Retinal pigment epithelial cell (primary cell): ENCODE data around the gene CNOT8.
"Not testable (repeated sequence)": the region's sequence is repeated elsewhere in the genome, so short reads cannot be mapped to it uniquely, and the experiment has no call there.

Experiments
- DNase-seq: peaks from one replicate; pipeline ENCODE4 v3.0.0-alpha.2; 2010; ENCODE audit warnings: low read depth
- H3K4me3 ChIP-seq: 2 replicates; pipeline ENCODE4 v1.5.1; 2011; ENCODE audit warnings: mild to moderate bottlenecking, low read length, control low read depth, moderate library complexity
- TF ChIP-seq, protein P1 (sequence below): conservative IDR thresholded peaks from 2 replicates; pipeline ENCODE4 v1.5.1; 2011; ENCODE audit warnings: low read depth, low read length, control low read depth, inconsistent platforms

The CNOT8 gene

DNA sequence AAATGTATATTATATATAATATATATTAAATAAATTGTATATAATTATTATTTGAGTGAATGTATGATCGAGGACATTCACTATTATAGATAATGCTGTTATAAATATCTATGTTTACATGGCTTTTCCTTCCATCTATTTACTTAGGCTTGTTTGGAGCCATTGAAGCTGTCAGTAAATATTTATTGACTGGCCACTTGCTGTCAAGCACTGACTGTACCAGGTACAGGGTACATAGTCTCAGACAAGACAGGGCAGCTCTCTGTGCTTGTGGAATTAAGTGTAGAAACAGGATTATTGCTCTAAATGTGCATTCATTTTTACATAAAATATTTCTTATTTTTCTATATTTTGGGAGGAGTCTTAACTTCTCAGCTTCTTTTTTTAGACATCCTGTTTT lies 24.4 kb upstream of the CNOT8 start:
- DNase-seq, result no peak
- TF ChIP-seq, protein P1, sequence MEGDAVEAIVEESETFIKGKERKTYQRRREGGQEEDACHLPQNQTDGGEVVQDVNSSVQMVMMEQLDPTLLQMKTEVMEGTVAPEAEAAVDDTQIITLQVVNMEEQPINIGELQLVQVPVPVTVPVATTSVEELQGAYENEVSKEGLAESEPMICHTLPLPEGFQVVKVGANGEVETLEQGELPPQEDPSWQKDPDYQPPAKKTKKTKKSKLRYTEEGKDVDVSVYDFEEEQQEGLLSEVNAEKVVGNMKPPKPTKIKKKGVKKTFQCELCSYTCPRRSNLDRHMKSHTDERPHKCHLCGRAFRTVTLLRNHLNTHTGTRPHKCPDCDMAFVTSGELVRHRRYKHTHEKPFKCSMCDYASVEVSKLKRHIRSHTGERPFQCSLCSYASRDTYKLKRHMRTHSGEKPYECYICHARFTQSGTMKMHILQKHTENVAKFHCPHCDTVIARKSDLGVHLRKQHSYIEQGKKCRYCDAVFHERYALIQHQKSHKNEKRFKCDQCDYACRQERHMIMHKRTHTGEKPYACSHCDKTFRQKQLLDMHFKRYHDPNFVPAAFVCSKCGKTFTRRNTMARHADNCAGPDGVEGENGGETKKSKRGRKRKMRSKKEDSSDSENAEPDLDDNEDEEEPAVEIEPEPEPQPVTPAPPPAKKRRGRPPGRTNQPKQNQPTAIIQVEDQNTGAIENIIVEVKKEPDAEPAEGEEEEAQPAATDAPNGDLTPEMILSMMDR, result no peak
- no peak overlapping the region for H3K4me3 ChIP-seq

DNA sequence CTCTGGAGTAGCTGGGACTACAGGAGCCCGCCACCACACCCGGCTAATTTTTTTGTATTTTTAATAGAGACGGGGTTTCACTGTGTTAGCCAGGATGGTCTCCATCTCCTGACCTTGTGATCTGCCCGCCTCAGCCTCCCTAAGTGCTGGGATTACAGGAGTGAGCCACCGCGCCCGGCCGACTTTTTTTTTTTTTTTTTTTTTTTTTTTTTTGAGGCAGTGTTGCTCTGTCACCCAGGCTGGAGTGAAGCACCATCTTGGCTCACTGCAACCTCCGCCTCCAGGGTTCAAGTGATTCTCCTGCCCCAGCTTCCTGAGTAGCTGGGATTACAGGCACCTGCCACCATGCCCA lies 22.8 kb upstream of the CNOT8 start:
- not testable (repeated sequence) for H3K4me3 ChIP-seq, DNase-seq

DNA sequence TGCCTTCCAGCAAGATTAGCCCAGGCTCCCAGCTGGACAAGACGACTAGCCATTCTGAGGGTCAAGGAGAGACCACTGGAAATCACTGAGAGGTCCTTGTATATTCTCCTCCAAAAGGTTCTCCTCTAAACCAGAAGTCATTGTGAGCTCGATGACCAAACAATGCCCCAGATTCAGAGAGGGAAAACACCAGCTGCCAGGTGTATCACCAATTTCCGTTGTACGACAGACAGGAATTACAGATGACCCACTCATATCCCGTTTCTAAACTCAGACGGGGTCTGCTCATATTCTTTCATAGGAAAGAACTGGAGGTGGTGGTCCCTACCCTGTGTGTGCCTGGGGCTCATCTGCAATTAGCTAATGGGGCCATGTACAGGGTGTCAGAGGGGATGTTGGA lies 22.2 kb upstream of the CNOT8 start:
- H3K4me3 ChIP-seq, result no peak overlapping the region
- TF ChIP-seq, protein P1, result no peak
- no peak for DNase-seq

DNA sequence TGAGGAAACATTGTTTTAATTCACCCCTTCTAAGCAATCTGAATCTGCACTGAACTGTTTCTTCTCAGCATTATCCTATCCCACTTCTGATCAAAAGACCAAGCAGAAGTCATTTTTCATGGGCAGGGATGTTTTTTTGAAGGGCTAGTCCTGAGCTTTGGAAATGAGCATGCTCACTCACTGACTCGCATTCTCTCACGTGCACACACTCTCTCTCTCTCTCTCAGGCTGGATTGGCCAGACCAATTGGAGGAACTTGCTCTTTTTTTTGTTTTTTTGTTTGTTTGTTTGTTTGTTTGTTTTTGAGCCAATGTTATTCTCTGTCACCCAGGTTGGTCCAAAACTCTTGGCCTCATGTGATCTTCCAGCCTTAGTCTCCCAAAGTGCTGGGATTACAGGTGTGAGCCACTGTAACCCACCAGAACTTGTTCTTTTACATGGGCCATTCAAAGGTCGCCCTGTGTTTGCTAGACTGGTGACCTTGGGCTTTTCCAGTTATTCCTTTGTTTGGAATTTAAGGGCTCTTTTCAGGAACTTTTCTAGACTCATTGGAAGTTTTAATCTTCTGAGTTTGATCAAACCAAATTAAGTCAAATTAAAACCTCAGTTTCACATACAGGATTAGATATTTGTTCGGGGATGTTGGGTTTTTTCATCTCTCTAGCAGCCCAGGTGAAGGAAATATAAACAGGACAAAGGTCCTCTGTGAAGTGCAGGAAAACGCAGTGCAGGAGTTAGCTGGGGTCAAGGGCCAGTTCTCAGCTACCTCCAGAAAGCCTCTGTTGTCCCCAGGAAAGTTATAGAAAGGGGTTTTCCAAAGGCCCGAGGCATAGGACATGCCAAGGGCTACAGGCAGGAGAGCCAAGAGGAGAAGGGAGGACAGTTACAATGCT lies 21.2 kb upstream of the CNOT8 start:
- H3K4me3 ChIP-seq, result no peak overlapping the region
- DNase-seq, result no peak
- TF ChIP-seq, protein P1, result no peak

DNA sequence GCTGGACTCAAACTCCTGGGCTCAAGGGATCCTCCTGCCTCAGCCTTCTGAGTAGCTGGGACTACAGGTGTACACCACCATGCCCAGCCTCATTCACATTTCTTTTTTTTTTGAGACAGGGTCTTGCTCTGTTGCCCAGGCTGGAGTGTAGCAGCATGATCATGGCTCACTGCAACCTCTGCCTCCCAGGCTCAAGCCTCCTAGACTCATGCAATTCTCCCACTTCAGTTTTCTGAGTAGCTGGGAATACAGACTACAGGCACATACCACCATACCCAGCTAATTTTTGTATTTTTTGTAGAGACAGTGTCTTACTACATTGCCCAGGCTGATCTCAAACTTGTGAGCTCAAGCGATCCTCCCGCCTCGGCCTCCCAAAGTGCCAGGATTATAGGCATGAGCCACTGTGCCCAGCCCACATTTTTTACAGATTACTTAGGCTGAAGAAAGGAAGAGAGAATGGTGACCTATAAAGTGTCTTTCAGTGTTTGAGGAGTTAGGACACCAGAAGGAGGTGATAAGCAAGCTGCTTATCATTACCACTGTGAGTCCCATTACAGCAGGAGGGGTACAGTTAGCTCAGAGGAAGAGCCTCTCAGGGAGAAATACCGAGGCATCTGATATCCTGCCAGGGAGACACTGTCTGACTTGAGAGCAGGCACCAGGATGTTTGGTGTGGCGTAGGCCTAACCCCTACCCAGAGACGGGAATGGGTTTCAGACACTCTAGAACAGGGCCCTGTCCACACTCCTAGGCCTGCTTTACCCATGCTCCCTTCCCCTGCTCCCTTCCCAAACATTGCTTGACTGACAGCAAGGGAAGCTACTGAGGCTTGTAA lies 17.8 kb upstream of the CNOT8 start:
- no peak overlapping the region for H3K4me3 ChIP-seq
- DNase-seq, result no peak
- TF ChIP-seq, protein P1, result no peak

DNA sequence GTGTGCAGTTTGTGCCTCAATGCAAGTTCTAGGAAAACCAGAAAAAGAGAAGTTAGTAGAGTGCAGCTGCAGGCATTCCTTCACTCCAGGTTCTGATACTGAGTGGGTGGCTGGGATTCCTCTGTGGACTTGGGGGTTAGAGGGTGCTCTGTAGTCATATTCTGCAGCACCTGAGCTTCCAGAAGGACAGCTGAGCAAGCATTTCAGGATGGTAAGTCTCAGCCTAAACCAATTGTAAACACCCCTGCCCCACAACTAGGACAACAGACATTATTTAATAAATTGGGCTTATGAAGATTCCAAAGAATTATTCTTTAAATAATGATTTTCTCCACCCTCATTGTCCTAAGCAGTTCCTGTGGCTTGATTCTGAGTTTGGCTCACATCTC lies 17.2 kb upstream of the CNOT8 start:
- H3K4me3 ChIP-seq, result no peak overlapping the region
- DNase-seq, result no peak
- TF ChIP-seq, protein P1, result no peak

DNA sequence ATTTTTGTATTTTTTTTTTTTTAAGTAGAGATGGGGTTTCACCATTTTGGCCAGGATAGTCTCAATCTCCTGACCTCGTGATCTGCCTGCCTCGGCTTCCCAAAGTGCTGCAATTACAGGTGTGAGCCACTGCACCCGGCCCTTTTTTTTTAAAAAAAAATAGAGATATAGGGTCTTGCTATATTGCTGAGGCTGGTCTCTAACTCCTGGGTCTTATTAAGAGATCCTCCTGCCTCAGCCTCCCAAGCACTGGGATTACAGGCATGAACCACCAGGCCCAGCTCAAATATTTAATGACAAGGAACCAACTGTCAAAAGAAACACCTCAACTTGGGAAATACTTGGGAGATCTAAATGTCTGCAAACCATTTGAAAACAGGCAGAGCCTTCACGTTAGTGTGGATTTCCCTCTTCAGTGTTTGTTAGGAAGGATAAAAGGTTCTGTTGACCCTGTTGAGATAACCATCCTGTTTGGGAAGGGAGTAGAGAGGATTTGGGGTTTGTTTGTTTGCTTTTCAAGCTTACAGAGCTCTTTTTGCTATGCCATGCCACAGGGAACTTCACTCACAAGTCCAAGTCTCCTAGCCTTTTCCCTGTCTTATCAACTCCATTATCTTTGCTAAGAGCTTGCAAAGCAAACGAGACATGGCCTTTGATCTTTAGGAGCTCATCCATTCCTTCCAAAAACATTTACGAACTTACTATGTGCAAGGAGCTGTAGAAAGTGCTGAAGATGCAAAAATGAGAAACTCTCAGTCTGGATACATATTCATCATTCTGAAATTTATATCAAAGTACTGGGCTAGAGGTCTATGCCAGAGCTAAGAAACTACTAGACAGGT lies 15.5 kb upstream of the CNOT8 start:
- no peak for DNase-seq
- H3K4me3 ChIP-seq, result no peak overlapping the region
- TF ChIP-seq, protein P1, result no peak
